Measurements from ENCODE around the gene IL22RA1.

Gene IL22RA1

GRCh38 chr1:24097663-24098062 lies 45.3 kb downstream of the IL22RA1 start:
- TF ChIP-seq EZH2 (IDR thresholded peaks at IDR 0.05) (no peak), FOXP2 (optimal IDR thresholded peaks at IDR 0.05; ENCODE audit: control extremely low read depth, extremely low read length, insufficient read depth) (no peak), POLR2AphosphoS5 (IDR thresholded peaks at IDR 0.05; ENCODE audit: borderline replicate concordance, low read depth, low read length) (no peak)
- H3K4me3 ChIP-seq = no peak overlapping the region
- H3K9me3 ChIP-seq (ENCODE audit: low read depth, low read length) = no peaks in the 10 kb centered on the region
- no peak for DNase-seq (ENCODE audit: low read depth, low spot score)
- H3K36me3 ChIP-seq (ENCODE audit: insufficient read depth, low read length) = no peaks in the 10 kb centered on the region
- H3K9ac ChIP-seq (ENCODE audit: insufficient read length) = no peak overlapping the region
- H3K27ac ChIP-seq = no peak overlapping the region

- no peak overlapping the region for H3K4me3 ChIP-seq
- H3K36me3 ChIP-seq (ENCODE audit: insufficient read depth, low read length) = no peaks in the 10 kb centered on the region
- no peak overlapping the region for H3K9ac ChIP-seq (ENCODE audit: insufficient read length)
- TF ChIP-seq FOXP2 (optimal IDR thresholded peaks at IDR 0.05; ENCODE audit: control extremely low read depth, extremely low read length, insufficient read depth) (no peak), POLR2AphosphoS5 (IDR thresholded peaks at IDR 0.05; ENCODE audit: borderline replicate concordance, low read depth, low read length) (no peak), EZH2 (IDR thresholded peaks at IDR 0.05) (no peak)
- no peak overlapping the region for H3K27ac ChIP-seq
- H3K9me3 ChIP-seq (ENCODE audit: low read depth, low read length) = no peaks in the 10 kb centered on the region
- DNase-seq (ENCODE audit: low read depth, low spot score) = no peak
Measured at GRCh38 chr1:24096739-24097103, 46.2 kb downstream of the IL22RA1 start.

- H3K9me3 ChIP-seq (ENCODE audit: low read depth, low read length) = no peaks in the 10 kb centered on the region
Measured at GRCh38 chr1:24096009-24096738, 46.8 kb downstream of the IL22RA1 start.

GRCh38 chr1:24095140-24095859 lies 47.6 kb downstream of the IL22RA1 start:
- H3K36me3 ChIP-seq (ENCODE audit: insufficient read depth, low read length) = no peaks in the 10 kb centered on the region
- no peak overlapping the region for H3K4me3 ChIP-seq
- H3K27ac ChIP-seq = no peak overlapping the region
- DNase-seq (ENCODE audit: low read depth, low spot score) = no peak
- H3K9me3 ChIP-seq (ENCODE audit: low read depth, low read length) = no peaks in the 10 kb centered on the region
- TF ChIP-seq EZH2 (IDR thresholded peaks at IDR 0.05) (no peak), FOXP2 (optimal IDR thresholded peaks at IDR 0.05; ENCODE audit: control extremely low read depth, extremely low read length, insufficient read depth) (no peak), POLR2AphosphoS5 (IDR thresholded peaks at IDR 0.05; ENCODE audit: borderline replicate concordance, low read depth, low read length) (no peak)
- no peak overlapping the region for H3K9ac ChIP-seq (ENCODE audit: insufficient read length)

More at GRCh38 chr1:24096009-24096738, 46.8 kb downstream of the IL22RA1 start:
- Histone ChIP-seq H3K36me3 (ENCODE audit: insufficient read depth, low read length) (no peaks in the 10 kb centered on the region), H3K9ac (ENCODE audit: insufficient read length) (no peak overlapping the region), H3K27ac (no peak overlapping the region), H3K4me3 (no peak overlapping the region)
- no peak for DNase-seq (ENCODE audit: low read depth, low spot score)
- TF ChIP-seq EZH2 (IDR thresholded peaks at IDR 0.05) = no peak
- TF ChIP-seq POLR2AphosphoS5 (IDR thresholded peaks at IDR 0.05; ENCODE audit: borderline replicate concordance, low read depth, low read length) = no peak
- TF ChIP-seq FOXP2 (optimal IDR thresholded peaks at IDR 0.05; ENCODE audit: control extremely low read depth, extremely low read length, insufficient read depth) = no peak

- DNase-seq (ENCODE audit: low read depth, low spot score) = no peak
- Histone ChIP-seq H3K27ac (no peak overlapping the region), H3K4me3 (no peak overlapping the region), H3K36me3 (ENCODE audit: insufficient read depth, low read length) (no peaks in the 10 kb centered on the region), H3K9me3 (ENCODE audit: low read depth, low read length) (no peaks in the 10 kb centered on the region), H3K9ac (ENCODE audit: insufficient read length) (no peak overlapping the region)
- TF ChIP-seq EZH2 (IDR thresholded peaks at IDR 0.05) (no peak), FOXP2 (optimal IDR thresholded peaks at IDR 0.05; ENCODE audit: control extremely low read depth, extremely low read length, insufficient read depth) (no peak), POLR2AphosphoS5 (IDR thresholded peaks at IDR 0.05; ENCODE audit: borderline replicate concordance, low read depth, low read length) (no peak)
Measured at GRCh38 chr1:24094554-24094953, 48.4 kb downstream of the IL22RA1 start.

GRCh38 chr1:24093732-24094131 lies 49.2 kb downstream of the IL22RA1 start:
- H3K4me3 ChIP-seq = no peak overlapping the region
- no peak for DNase-seq (ENCODE audit: low read depth, low spot score)
- no peak overlapping the region for H3K9ac ChIP-seq (ENCODE audit: insufficient read length)
- H3K36me3 ChIP-seq (ENCODE audit: insufficient read depth, low read length) = no peaks in the 10 kb centered on the region
- no peaks in the 10 kb centered on the region for H3K9me3 ChIP-seq (ENCODE audit: low read depth, low read length)
- TF ChIP-seq FOXP2 (optimal IDR thresholded peaks at IDR 0.05; ENCODE audit: control extremely low read depth, extremely low read length, insufficient read depth) (no peak), POLR2AphosphoS5 (IDR thresholded peaks at IDR 0.05; ENCODE audit: borderline replicate concordance, low read depth, low read length) (no peak), EZH2 (IDR thresholded peaks at IDR 0.05) (no peak)
- no peak overlapping the region for H3K27ac ChIP-seq

GRCh38 chr1:24092979-24093378 lies 50.0 kb downstream of the IL22RA1 start:
- Histone ChIP-seq H3K36me3 (ENCODE audit: insufficient read depth, low read length) (no peaks in the 10 kb centered on the region), H3K27ac (no peak overlapping the region), H3K4me3 (no peak overlapping the region), H3K9me3 (ENCODE audit: low read depth, low read length) (no peaks in the 10 kb centered on the region), H3K9ac (ENCODE audit: insufficient read length) (no peak overlapping the region)
- no peak for TF ChIP-seq FOXP2 (optimal IDR thresholded peaks at IDR 0.05; ENCODE audit: control extremely low read depth, extremely low read length, insufficient read depth)
- TF ChIP-seq POLR2AphosphoS5 (IDR thresholded peaks at IDR 0.05; ENCODE audit: borderline replicate concordance, low read depth, low read length) = no peak
- no peak for TF ChIP-seq EZH2 (IDR thresholded peaks at IDR 0.05)
- DNase-seq (ENCODE audit: low read depth, low spot score) = no peak

- Histone ChIP-seq H3K9me3 (ENCODE audit: low read depth, low read length) (no peaks in the 10 kb centered on the region), H3K9ac (ENCODE audit: insufficient read length) (no peak overlapping the region), H3K36me3 (ENCODE audit: insufficient read depth, low read length) (no peaks in the 10 kb centered on the region), H3K27ac (no peak overlapping the region), H3K4me3 (no peak overlapping the region)
- DNase-seq (ENCODE audit: low read depth, low spot score) = no peak
- TF ChIP-seq FOXP2 (optimal IDR thresholded peaks at IDR 0.05; ENCODE audit: control extremely low read depth, extremely low read length, insufficient read depth) (no peak), EZH2 (IDR thresholded peaks at IDR 0.05) (no peak), POLR2AphosphoS5 (IDR thresholded peaks at IDR 0.05; ENCODE audit: borderline replicate concordance, low read depth, low read length) (no peak)
Measured at GRCh38 chr1:24091971-24092482, 50.9 kb downstream of the IL22RA1 start.

Measured in SK-N-MC (cell line).